Suprapubic skin (tissue), 4 donors: ENCODE results near the gene TDRD10. TPM values are rescaled to one million over a fixed set of nuclear protein-coding genes. Genes with fewer than 3 reads are reported as not detected.

Experiments
- DNase-seq, 2 donors: peaks; one replicate each; pipeline ENCODE4 v3.0.0-alpha.2; 2019; ENCODE audit warnings: low spot score in 2 of 2
- H3K27ac ChIP-seq: fragments of 200-600 bp; sonication (generic); one replicate; pipeline ENCODE4 v1.5.1; 2019
- H3K27me3 ChIP-seq: fragments of 200-600 bp; sonication (generic); one replicate; pipeline ENCODE4 v1.5.1; 2019
- H3K36me3 ChIP-seq: fragments of 200-600 bp; sonication (generic); one replicate; pipeline ENCODE4 v1.5.1; 2019
- H3K4me1 ChIP-seq: fragments of 200-600 bp; sonication (generic); one replicate; pipeline ENCODE4 v1.5.1; 2019
- H3K4me3 ChIP-seq: fragments of 200-600 bp; sonication (generic); one replicate; pipeline ENCODE4 v1.5.1; 2019; ENCODE audit warnings: mild to moderate bottlenecking
- H3K9me3 ChIP-seq: fragments of 200-600 bp; sonication (generic); one replicate; pipeline ENCODE4 v1.5.1; 2019
- EP300 ChIP-seq: sonication (generic); formaldehyde crosslinking; IDR thresholded peaks from one replicate; pipeline ENCODE4 v1.6.1; 2017; ENCODE audit warnings: antibody characterized with exemption
- POLR2A ChIP-seq, 2 donors: fragments of 450-650 bp; IDR thresholded peaks; one replicate each; pipeline ENCODE4 v1.6.1; 2017; ENCODE audit warnings: antibody characterized with exemption in 2 of 2, mild to moderate bottlenecking in 2 of 2, moderate library complexity in 2 of 2
- POLR2AphosphoS5 ChIP-seq, 3 donors: sonication (generic); formaldehyde crosslinking; IDR thresholded peaks; one replicate each; pipeline ENCODE4 v1.6.1; 2017; ENCODE audit warnings: antibody characterized with exemption in 3 of 3
- WGBS: methylation state at CpG from one replicate; pipeline ENCODE4 v1.1.5; 2018; 5-methylcytosine and 5-hydroxymethylcytosine counted together
- total RNA-seq, 4 donors: library from RNA; depleted of rRNA; stranded (reverse); fragments of >200 nt; gene quantifications; one replicate each; pipeline ENCODE4 v1.1.0, GENCODE V29; 2016
- TF ChIP-seq, protein P1 (sequence below), 2 donors: fragments of 200-600 bp in 1 of 2; fragments of 450-650 bp in 1 of 2; sonication (generic) in 1 of 2; IDR thresholded peaks; one replicate each; pipeline ENCODE4 v1.5.1; 2016 to 2019; ENCODE audit warnings: antibody characterized with exemption in 2 of 2, mild to moderate bottlenecking in 1 of 2, moderate library complexity in 1 of 2

The TDRD10 gene
- total RNA-seq, 4 donors from 2014 or later = 0.72 to 2.6 (median 2.0) TPM

DNA sequence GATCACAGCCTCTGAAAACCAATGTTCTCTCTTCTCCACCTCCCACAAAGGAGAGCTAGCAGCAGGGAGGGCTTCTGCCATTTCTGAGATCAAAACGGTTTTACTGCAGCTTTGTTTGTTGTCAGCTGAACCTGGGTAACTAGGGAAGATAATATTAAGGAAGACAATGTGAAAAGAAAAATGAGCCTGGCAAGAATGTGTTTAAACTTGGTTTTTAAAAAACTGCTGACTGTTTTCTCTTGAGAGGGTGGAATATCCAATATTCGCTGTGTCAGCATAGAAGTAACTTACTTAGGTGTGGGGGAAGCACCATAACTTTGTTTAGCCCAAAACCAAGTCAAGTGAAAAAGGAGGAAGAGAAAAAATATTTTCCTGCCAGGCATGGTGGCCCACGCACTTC lies 35.8 kb upstream of the TDRD10 start:
- 65% methylated on average over 3 of the region's 3 CpGs for WGBS
- H3K27ac ChIP-seq = peak overlapping the region; percentile 29
- no peaks in the 10 kb centered on the region for H3K27me3 ChIP-seq
- DNase-seq = no peak
- H3K4me3 ChIP-seq = no peak overlapping the region
- TF ChIP-seq EP300 = no peak
- no peak for TF ChIP-seq POLR2A (IDR thresholded peaks at IDR 0.05)
- TF ChIP-seq, protein P1, sequence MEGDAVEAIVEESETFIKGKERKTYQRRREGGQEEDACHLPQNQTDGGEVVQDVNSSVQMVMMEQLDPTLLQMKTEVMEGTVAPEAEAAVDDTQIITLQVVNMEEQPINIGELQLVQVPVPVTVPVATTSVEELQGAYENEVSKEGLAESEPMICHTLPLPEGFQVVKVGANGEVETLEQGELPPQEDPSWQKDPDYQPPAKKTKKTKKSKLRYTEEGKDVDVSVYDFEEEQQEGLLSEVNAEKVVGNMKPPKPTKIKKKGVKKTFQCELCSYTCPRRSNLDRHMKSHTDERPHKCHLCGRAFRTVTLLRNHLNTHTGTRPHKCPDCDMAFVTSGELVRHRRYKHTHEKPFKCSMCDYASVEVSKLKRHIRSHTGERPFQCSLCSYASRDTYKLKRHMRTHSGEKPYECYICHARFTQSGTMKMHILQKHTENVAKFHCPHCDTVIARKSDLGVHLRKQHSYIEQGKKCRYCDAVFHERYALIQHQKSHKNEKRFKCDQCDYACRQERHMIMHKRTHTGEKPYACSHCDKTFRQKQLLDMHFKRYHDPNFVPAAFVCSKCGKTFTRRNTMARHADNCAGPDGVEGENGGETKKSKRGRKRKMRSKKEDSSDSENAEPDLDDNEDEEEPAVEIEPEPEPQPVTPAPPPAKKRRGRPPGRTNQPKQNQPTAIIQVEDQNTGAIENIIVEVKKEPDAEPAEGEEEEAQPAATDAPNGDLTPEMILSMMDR (IDR thresholded peaks at IDR 0.05) = no peak
- TF ChIP-seq POLR2AphosphoS5 (IDR thresholded peaks at IDR 0.05) = no peak
- peaks cover 11% of the 10 kb centered on the region for H3K36me3 ChIP-seq
- peaks cover 38% of the 10 kb centered on the region for H3K4me1 ChIP-seq
- no peaks in the 10 kb centered on the region for H3K9me3 ChIP-seq

DNA sequence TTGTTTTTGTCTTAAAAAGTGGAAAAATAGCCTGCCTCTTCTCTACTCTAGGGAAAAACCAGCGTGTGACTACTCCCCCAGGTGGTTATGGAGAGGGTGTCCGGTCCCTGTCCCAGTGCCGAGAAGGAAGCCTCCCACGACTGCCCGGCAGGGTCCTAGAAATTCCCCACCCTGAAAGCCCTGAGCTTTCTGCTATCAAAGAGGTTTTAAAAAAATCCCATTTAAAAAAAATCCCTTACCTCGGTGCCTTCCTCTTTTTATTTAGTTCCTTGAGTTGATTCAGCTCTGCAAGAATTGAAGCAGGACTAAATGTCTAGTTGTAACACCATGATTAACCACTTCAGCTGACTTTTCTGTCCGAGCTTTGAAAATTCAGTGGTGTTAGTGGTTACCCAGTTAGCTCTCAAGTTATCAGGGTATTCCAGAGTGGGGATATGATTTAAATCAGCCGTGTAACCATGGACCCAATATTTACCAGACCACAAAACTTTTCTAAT lies 35.0 kb upstream of the TDRD10 start:
- DNase-seq = no peak
- H3K27me3 ChIP-seq = no peaks in the 10 kb centered on the region
- TF ChIP-seq, protein P1 (IDR thresholded peaks at IDR 0.05) = no peak
- no peak for TF ChIP-seq POLR2A (IDR thresholded peaks at IDR 0.05)
- no peak for TF ChIP-seq POLR2AphosphoS5 (IDR thresholded peaks at IDR 0.05)
- TF ChIP-seq EP300 = no peak
- H3K9me3 ChIP-seq = no peaks in the 10 kb centered on the region
- peaks cover 11% of the 10 kb centered on the region for H3K36me3 ChIP-seq
- peaks cover 38% of the 10 kb centered on the region for H3K4me1 ChIP-seq
- H3K4me3 ChIP-seq = no peak overlapping the region
- WGBS = 63% methylated on average over 8 of the region's 8 CpGs
- peak overlapping the region; percentile 29 for H3K27ac ChIP-seq

DNA sequence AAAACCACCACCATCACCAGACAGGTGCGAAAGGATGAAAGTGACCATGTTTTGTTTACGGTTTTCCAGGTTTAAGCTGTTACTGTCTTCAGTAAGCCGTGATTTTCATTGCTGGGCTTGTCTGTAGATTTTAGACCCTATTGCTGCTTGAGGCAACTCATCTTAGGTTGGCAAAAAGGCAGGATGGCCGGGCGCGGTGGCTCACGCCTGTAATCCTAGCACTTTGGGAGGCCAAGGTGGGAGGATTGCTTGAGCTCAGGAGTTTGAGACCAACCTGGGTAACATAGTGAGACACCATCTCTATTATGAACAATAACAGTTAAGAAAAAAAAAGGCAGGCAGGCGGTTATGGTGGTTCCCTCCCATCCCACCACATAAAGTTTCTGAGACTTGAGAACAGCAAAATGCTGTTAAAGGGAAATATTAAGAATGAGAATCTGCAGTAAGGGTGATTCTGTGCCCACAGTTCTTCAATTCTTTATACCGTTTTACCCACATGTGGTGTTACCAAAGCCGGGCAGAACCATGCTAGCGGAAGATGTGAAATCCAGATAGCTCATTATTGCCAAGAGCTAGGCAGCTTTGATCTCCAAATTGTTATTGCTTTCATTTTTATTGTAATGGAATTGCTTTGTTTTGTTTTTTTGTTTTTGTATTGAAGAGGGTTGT lies 34.5 kb upstream of the TDRD10 start:
- WGBS = 93% methylated on average over 11 of the region's 11 CpGs
- Histone ChIP-seq H3K27me3 (no peaks in the 10 kb centered on the region), H3K4me3 (no peak overlapping the region), H3K36me3 (peaks cover 11% of the 10 kb centered on the region), H3K9me3 (no peaks in the 10 kb centered on the region), H3K27ac (no peak overlapping the region), H3K4me1 (peaks cover 38% of the 10 kb centered on the region)
- TF ChIP-seq, protein P1 (IDR thresholded peaks at IDR 0.05) = no peak
- TF ChIP-seq POLR2AphosphoS5 (IDR thresholded peaks at IDR 0.05) (no peak), POLR2A (IDR thresholded peaks at IDR 0.05) (no peak), EP300 (no peak)
- no peak for DNase-seq

DNA sequence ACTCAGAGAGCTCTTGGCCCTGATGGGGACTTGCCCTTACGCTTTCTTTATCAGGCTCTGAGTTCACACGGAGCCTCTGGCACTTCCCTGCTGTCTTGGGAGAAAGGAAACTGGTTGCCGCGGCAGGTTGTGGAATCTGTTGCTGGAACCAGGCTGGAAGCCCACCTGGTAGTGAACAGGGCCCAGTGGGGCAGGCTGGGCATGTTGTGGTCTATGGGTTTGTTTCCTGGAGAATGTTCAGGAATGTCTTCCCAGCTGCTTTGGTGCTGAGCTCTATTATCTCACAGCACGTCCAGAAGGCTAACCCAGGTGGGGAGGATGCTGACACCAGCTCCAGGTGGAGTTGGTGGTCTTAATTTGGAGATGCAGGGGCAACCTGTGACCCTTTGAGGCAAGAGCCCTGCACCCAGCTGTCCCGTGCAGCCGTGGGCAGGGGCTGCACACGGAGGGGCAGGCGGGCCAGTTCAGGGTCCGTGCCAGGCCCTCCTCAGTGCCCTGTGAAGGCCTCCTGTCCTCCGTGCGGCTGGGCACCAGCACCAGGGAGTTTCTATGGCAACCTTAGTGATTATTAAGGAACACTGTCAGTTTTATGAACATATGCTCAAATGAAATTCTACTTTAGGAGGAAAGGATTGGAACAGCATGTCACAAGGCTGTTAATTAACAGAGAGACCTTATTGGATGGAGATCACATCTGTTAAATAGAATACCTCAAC lies 33.3 kb upstream of the TDRD10 start:
- no peak overlapping the region for H3K4me3 ChIP-seq
- peaks cover 11% of the 10 kb centered on the region for H3K36me3 ChIP-seq
- TF ChIP-seq, protein P1 (IDR thresholded peaks at IDR 0.05) = no peak
- TF ChIP-seq POLR2A (IDR thresholded peaks at IDR 0.05) (no peak), POLR2AphosphoS5 (IDR thresholded peaks at IDR 0.05) (no peak), EP300 (no peak)
- H3K27me3 ChIP-seq = no peaks in the 10 kb centered on the region
- H3K9me3 ChIP-seq = no peaks in the 10 kb centered on the region
- 81% methylated on average over 11 of the region's 12 CpGs for WGBS
- no peak for DNase-seq
- peaks cover 30% of the 10 kb centered on the region for H3K4me1 ChIP-seq
- no peak overlapping the region for H3K27ac ChIP-seq
